Chondrocyte (in vitro differentiated cells): ENCODE data around the gene MEP1B. TPM values are rescaled to one million over a fixed set of nuclear protein-coding genes. Genes with fewer than 3 reads are reported as not detected.
A peak's percentile ranks its signal among the peaks of the same experiment; 100 is the strongest.

Source experiments
- DNase-seq: peaks from one replicate; pipeline ENCODE4 v3.0.0; 2021; ENCODE audit warnings: mixed read lengths, low spot score
- H3K27ac Mint-ChIP-seq: one replicate; pipeline ENCODE4 v1.8.0; 2021; ENCODE audit warnings: mild to moderate bottlenecking, moderate library complexity, mixed read lengths; ENCODE audit not compliant: unreplicated experiment
- H3K27me3 Mint-ChIP-seq: 2 replicates; pipeline ENCODE4 v1.8.0; 2021; ENCODE audit warnings: low read depth, mixed read lengths
- H3K36me3 Mint-ChIP-seq: 2 replicates; pipeline ENCODE4 v1.8.0; 2021; ENCODE audit warnings: low read depth, mixed read lengths
- H3K4me1 Mint-ChIP-seq: 2 replicates; pipeline ENCODE4 v1.8.0; 2021; ENCODE audit warnings: low read depth, mild to moderate bottlenecking, mixed read lengths
- H3K4me3 Mint-ChIP-seq: one replicate; pipeline ENCODE4 v1.8.0; 2021; ENCODE audit warnings: mild to moderate bottlenecking, moderate library complexity, mixed read lengths; ENCODE audit not compliant: unreplicated experiment
- H3K9me3 Mint-ChIP-seq: 2 replicates; pipeline ENCODE4 v1.8.0; 2021; ENCODE audit warnings: low read depth, mixed read lengths
- long read RNA-seq: library from polyadenylated mRNA; stranded (forward); transcript quantifications from one replicate; pipeline ENCODE4 v2.0.0, GENCODE V29; 2021
- total RNA-seq: library from RNA; stranded (reverse); gene quantifications from 3 replicates; pipeline ENCODE4 v1.2.1, GENCODE V29; 2021
- TF ChIP-seq, protein P1 (sequence below): fragments of 200-600 bp; sonication (generic); IDR thresholded peaks from 2 replicates; pipeline ENCODE4 v1.5.0; 2021; ENCODE audit warnings: antibody characterized with exemption, mild to moderate bottlenecking, moderate library complexity

The MEP1B gene
- not detected in 3 replicates for total RNA-seq
- long read RNA-seq, result 0 reads

DNA sequence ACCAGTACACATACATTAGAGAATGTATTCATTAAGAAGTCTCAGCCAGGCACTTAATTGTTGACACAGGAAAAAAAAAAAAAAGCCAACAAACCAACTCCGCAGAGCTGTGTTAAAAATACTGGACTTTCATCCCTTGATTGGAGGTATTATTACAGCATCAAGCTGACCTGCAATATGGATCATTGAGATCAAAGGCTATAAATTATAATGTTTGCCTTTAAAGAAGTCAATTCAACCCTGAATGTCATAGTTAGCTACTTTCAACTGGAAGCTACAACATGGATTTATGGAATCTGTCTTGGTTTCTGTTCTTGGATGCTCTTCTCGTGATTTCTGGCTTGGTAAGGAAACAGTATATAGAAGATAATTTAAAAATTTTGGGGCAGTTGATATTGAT lies at the start of gene MEP1B:
MEP1B (plus strand) TSS at position 250 of the 400 bp plus-strand sequence; CDS start at position 282, 32 bp downstream.
- peaks cover 12% of the 10 kb centered on the region for H3K9me3 Mint-ChIP-seq
- no peaks in the 10 kb centered on the region for H3K36me3 Mint-ChIP-seq
- TF ChIP-seq, protein P1, sequence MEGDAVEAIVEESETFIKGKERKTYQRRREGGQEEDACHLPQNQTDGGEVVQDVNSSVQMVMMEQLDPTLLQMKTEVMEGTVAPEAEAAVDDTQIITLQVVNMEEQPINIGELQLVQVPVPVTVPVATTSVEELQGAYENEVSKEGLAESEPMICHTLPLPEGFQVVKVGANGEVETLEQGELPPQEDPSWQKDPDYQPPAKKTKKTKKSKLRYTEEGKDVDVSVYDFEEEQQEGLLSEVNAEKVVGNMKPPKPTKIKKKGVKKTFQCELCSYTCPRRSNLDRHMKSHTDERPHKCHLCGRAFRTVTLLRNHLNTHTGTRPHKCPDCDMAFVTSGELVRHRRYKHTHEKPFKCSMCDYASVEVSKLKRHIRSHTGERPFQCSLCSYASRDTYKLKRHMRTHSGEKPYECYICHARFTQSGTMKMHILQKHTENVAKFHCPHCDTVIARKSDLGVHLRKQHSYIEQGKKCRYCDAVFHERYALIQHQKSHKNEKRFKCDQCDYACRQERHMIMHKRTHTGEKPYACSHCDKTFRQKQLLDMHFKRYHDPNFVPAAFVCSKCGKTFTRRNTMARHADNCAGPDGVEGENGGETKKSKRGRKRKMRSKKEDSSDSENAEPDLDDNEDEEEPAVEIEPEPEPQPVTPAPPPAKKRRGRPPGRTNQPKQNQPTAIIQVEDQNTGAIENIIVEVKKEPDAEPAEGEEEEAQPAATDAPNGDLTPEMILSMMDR, result no peak
- no peak within 1 kb of the TSS for H3K4me3 Mint-ChIP-seq
- no peak within 1 kb of the TSS for H3K27ac Mint-ChIP-seq
- no peaks in the 10 kb centered on the region for H3K27me3 Mint-ChIP-seq
- DNase-seq, result no peak
- no peaks in the 10 kb centered on the region for H3K4me1 Mint-ChIP-seq

DNA sequence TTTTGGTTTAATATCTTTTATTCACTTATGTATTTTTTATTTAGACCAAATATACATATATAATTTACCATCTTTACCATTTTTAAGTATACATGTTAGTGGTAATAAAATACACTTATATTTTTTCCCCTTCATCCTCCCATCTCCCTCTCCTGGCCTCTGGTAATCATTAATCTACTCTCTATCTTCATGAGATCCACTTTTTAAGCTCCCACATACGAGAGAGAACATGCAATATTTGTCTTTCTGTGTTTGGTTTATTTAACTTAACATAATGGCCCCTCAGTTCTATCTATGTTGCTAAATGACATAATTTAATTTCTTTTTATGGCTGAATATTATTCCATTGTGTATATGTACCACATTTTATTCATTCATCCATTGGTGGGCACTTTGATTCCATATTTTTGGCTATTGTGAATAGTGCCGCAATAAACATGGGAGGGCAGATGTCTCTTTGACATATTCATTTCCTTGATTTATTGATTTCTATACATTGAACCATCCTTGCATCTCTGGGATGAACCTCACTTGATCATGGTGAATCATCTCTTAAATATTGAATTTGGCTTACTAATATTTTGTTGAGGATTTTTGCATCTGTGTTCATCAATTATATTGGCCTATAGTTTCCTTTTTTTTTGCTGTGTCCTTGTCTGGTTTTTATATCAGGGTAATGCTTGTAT lies 41.5 kb upstream of the MEP1B start:
- no peaks in the 10 kb centered on the region for H3K4me1 Mint-ChIP-seq
- no peak overlapping the region for H3K27ac Mint-ChIP-seq
- peaks cover 16% of the 10 kb centered on the region for H3K9me3 Mint-ChIP-seq
- peaks cover 5% of the 10 kb centered on the region for H3K36me3 Mint-ChIP-seq
- H3K4me3 Mint-ChIP-seq, result no peak overlapping the region
- TF ChIP-seq, protein P1, result no peak
- no peak for DNase-seq
- H3K27me3 Mint-ChIP-seq, result peaks cover 6% of the 10 kb centered on the region

DNA sequence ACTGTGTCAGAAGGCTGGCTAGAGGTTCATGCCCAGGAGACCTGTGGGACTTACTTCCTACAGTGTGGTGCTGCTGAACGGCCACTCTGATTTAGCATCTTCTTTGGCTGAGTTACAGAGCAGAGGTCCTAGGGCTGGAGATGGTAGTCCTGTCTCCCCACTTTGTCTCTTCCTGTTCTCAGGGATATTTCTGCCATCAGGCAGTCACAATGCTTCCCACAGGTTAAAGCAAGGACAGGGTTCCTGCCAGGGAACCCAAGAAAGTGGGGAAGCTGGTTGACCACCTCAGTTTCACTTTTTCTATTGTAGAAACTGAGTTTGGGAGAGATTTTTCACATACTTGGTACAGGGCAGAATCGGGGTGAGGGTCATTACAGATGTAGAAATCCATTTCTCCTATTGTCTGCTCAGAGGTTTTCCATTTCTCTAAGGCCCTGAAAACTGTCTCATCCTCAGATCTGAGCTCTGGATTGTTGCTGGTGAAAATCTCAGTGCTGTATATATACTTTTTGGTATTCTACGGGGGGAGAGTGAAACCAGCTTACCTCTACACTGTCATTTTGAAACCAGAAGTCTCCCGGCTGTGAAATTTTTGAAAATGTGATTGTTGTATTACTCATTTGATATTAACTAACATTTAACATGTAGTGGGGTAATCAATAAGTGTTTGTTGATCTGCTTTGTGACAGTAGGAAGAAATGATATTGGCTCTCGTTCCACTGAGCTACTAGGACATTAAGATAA lies 37.0 kb upstream of the MEP1B start:
- DNase-seq, result no peak
- H3K27me3 Mint-ChIP-seq, result peaks cover 4% of the 10 kb centered on the region
- TF ChIP-seq, protein P1, result no peak
- H3K4me1 Mint-ChIP-seq, result peaks cover 3% of the 10 kb centered on the region
- H3K27ac Mint-ChIP-seq, result no peak overlapping the region
- H3K9me3 Mint-ChIP-seq, result peaks cover 16% of the 10 kb centered on the region
- H3K4me3 Mint-ChIP-seq, result no peak overlapping the region
- peaks cover 4% of the 10 kb centered on the region for H3K36me3 Mint-ChIP-seq

DNA sequence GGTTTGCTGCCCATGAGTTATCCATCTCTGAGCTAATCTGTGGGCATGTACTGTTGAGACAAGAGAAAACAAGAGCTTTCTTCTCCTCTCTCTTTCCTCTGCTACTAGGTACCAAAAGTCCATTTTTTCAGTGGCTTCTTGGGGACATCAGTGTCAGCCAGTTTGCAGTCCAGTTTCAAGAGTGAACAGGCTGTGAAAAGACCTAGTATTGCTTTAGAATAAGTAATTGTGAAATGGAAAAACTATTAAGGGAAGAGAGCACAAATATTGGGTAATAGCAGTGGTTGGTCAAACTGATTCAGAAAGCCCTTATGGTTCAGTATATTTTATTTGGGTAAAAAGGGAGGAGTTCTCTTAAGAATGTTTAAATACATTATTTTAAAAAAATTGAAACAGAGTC lies 33.0 kb upstream of the MEP1B start:
- H3K4me1 Mint-ChIP-seq, result peaks cover 9% of the 10 kb centered on the region
- H3K27me3 Mint-ChIP-seq, result peaks cover 8% of the 10 kb centered on the region
- H3K4me3 Mint-ChIP-seq, result no peak overlapping the region
- TF ChIP-seq, protein P1, result no peak
- H3K36me3 Mint-ChIP-seq, result no peaks in the 10 kb centered on the region
- H3K9me3 Mint-ChIP-seq, result no peaks in the 10 kb centered on the region
- no peak overlapping the region for H3K27ac Mint-ChIP-seq
- DNase-seq, result no peak

DNA sequence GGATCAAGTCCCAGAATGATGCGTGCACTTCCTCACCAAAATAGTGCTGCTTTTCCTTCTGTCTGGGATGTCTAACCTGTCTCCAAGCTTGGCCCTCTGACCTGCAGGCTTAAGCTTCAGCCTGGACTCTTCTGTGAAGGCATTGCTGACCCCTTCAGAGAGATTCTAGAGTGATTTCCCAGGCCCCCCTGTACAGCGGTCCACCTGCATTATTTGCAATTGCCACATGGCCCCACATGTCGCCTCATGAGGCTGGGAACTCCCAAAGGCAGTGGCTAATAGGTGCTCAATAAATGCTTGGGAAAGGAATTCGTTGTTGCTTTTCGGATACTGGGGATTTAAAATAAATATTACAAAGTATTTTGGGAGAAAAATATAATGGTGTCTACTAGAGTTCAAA lies 32.3 kb upstream of the MEP1B start:
- DNase-seq, result no peak
- no peaks in the 10 kb centered on the region for H3K9me3 Mint-ChIP-seq
- no peaks in the 10 kb centered on the region for H3K36me3 Mint-ChIP-seq
- H3K27ac Mint-ChIP-seq, result no peak overlapping the region
- H3K4me1 Mint-ChIP-seq, result peaks cover 9% of the 10 kb centered on the region
- H3K27me3 Mint-ChIP-seq, result peaks cover 6% of the 10 kb centered on the region
- peak overlapping the region; percentile 57 for H3K4me3 Mint-ChIP-seq
- TF ChIP-seq, protein P1, result no peak
